ENCODE data around the gene DUSP3. TPM values are rescaled to one million over a fixed set of nuclear protein-coding genes. Genes with fewer than 3 reads are reported as not detected.

DUSP3 gene
- total and polyA plus RNA-seq, 10 of the 15 experiments (the other 5 are each of a cell fraction or from before 2014, with no cell fraction given): 1.5 to 12.1 (median 3.8) TPM

DNA sequence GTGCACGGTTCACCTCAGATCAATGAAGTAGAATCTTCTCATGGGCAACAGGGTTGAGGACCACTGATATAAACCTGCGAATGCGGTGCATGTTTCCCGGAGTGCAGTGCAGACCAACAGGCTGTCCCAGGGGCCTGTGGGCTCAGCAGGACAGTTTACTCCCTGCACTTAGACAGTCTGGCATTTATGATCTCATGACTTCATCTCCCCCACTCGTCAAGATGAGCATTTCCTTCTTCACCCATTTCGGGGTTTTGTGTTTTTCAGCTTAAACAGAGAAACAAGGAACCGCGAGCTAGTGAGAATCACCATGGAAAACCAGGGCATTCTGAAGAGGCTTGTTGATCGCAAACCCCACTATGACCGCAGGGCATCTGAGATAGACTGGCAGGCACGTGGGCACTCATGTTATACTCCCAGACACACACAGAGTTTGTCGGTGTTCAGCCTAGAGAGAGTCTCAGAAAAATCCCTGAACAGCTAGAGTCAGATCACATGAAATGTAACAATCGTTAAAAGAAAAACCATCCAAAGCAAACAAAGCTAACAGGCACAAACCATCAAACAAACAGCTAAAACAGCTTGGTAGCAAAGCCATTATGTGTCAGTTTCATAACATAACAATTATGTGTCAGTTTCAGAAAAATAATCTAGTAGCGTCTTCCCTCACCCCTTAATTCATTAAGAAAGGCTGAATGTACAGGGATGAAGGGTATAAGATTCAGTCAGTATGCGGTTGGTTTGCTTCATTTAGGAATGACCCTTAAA lies 4.3 kb upstream of the DUSP3 start:
- no peak for ATAC-seq
- no peak for TF ChIP-seq BRCA1 (IDR thresholded peaks at IDR 0.05; ENCODE audit: low read depth, low read length)
- TF ChIP-seq FOS (IDR thresholded peaks at IDR 0.05; ENCODE audit: borderline replicate concordance, extremely low read depth, insufficient read length): no peak
- TF ChIP-seq CREM (IDR thresholded peaks at IDR 0.05; ENCODE audit: low read depth): no peak
- TF ChIP-seq TCF7 (IDR thresholded peaks at IDR 0.05; ENCODE audit: borderline replicate concordance): no peak
- TF ChIP-seq ZNF207 (IDR thresholded peaks at IDR 0.05; ENCODE audit: borderline replicate concordance): no peak
- TF ChIP-seq BMI1 (IDR thresholded peaks at IDR 0.05; ENCODE audit: borderline replicate concordance): no peak
- TF ChIP-seq, protein P1, sequence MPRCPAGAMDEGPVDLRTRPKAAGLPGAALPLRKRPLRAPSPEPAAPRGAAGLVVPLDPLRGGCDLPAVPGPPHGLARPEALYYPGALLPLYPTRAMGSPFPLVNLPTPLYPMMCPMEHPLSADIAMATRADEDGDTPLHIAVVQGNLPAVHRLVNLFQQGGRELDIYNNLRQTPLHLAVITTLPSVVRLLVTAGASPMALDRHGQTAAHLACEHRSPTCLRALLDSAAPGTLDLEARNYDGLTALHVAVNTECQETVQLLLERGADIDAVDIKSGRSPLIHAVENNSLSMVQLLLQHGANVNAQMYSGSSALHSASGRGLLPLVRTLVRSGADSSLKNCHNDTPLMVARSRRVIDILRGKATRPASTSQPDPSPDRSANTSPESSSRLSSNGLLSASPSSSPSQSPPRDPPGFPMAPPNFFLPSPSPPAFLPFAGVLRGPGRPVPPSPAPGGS (IDR thresholded peaks at IDR 0.05; ENCODE audit: borderline replicate concordance, insufficient read depth, low read depth, low read length, poor library complexity, severe bottlenecking): no peak
- TF ChIP-seq HDAC2 (IDR thresholded peaks at IDR 0.05): no peak
- no peak for TF ChIP-seq ETV6 (conservative IDR thresholded peaks at IDR 0.05 in 1 of 2, IDR thresholded peaks at IDR 0.05 in 1 of 2; ENCODE audit: borderline replicate concordance in 1 of 2, low read depth in 1 of 2)
- TF ChIP-seq RELA (IDR thresholded peaks at IDR 0.05; ENCODE audit: borderline replicate concordance, partially characterized antibody): no peak
- TF ChIP-seq PAX5 (IDR thresholded peaks at IDR 0.05; ENCODE audit: borderline replicate concordance, low read depth, low read length): no peak
- no peak for TF ChIP-seq CBX3 (IDR thresholded peaks at IDR 0.05; ENCODE audit: borderline replicate concordance, low read depth)
- no peak for TF ChIP-seq NR2C1 (IDR thresholded peaks at IDR 0.05)
- no peak for FAIRE-seq
- SMC1A ChIA-PET (ENCODE audit: uncharacterized antibody, unreplicated experiment): no interaction called here
- Histone ChIP-seq H3K4me1 (ENCODE audit: control insufficient read depth, insufficient read depth, low read length) (no peaks in the 10 kb centered on the region), H4K20me1 (ENCODE audit: control insufficient read depth, insufficient read depth) (no peaks in the 10 kb centered on the region), H3K9ac (ENCODE audit: control insufficient read depth, insufficient read depth, low read length) (no peak overlapping the region), H3K9me3 (replicated peaks; ENCODE audit: control insufficient read depth, insufficient read depth, low read length) (no peaks in the 10 kb centered on the region), H3K4me3 (no peak overlapping the region), H3K27me3 (replicated peaks in 1 of 2; ENCODE audit: control insufficient read depth in 2 of 2, insufficient read depth in 2 of 2, low read length in 1 of 2) (peaks cover 5 to 12% of the 10 kb centered on the region in 2 experiments; a peak in 2 of 4 replicates), H3K79me2 (ENCODE audit: control insufficient read depth, insufficient read depth, low read length) (no peaks in the 10 kb centered on the region), H3K27ac (ENCODE audit: control insufficient read depth, insufficient read depth) (no peak overlapping the region), H3K36me3 (ENCODE audit: control insufficient read depth in 2 of 2, insufficient read depth in 2 of 2, low read length in 1 of 2) (no peaks in the 10 kb centered on the region), H3K4me2 (ENCODE audit: control insufficient read depth, insufficient read depth) (no peak overlapping the region), H2AFZ (ENCODE audit: control insufficient read depth, low read depth, low read length) (no peak overlapping the region)
- POLR2A ChIA-PET: interaction anchor here (0.6 kb wide), 1 partner anchor 547 kb away, joined by 3 read pairs; no protein-coding TSS in a partner anchor
- no peak for DNase-seq (ENCODE audit: low read depth, low spot score)
- CTCF ChIA-PET: no interaction called here
- no TSS peak for BruUV-seq (replicated peaks)
- 59% methylated on average over 15 of the region's 15 CpGs for WGBS (ENCODE audit: insufficient coverage, insufficient replicate concordance, low lambda C conversion rate, missing lambda C conversion rate)
- intact Hi-C loops (cut with micrococcal nuclease; ENCODE audit: unreplicated experiment): no loop called here
- RAD21 ChIA-PET (ENCODE audit: unreplicated experiment): no interaction called here
- in situ Hi-C loops (cut with MboI): no loop called here
